Activated naive CD8-positive, alpha-beta T cell treated with anti-CD3 and anti-CD28 coated beads for 36 hours (primary cell): Measurements from ENCODE around the gene ATXN2. TPM values are rescaled to one million over a fixed set of nuclear protein-coding genes. Genes with fewer than 3 reads are reported as not detected.
"Not testable (repeated sequence)": the region's sequence is repeated elsewhere in the genome, so short reads cannot be mapped to it uniquely, and the experiment has no call there.

Experiments
- DNase-seq: peaks from one replicate; pipeline ENCODE4 v3.0.0; 2021
- H3K27ac Mint-ChIP-seq: one replicate; pipeline ENCODE4 v1.8.0; 2022; ENCODE audit warnings: mild to moderate bottlenecking, moderate library complexity, mixed read lengths
- H3K27me3 Mint-ChIP-seq: one replicate; pipeline ENCODE4 v1.8.0; 2022; ENCODE audit warnings: mild to moderate bottlenecking, mixed read lengths
- H3K36me3 Mint-ChIP-seq: one replicate; pipeline ENCODE4 v1.8.0; 2021; ENCODE audit warnings: mild to moderate bottlenecking, mixed read lengths
- H3K4me1 Mint-ChIP-seq: one replicate; pipeline ENCODE4 v1.8.0; 2021; ENCODE audit warnings: mixed read lengths
- H3K4me3 Mint-ChIP-seq: one replicate; pipeline ENCODE4 v1.8.0; 2022; ENCODE audit warnings: mild to moderate bottlenecking, moderate library complexity, mixed read lengths
- H3K9me3 Mint-ChIP-seq: one replicate; pipeline ENCODE4 v1.8.0; 2022; ENCODE audit warnings: mixed read lengths
- total RNA-seq, 2 experiments: library from RNA; stranded (reverse); gene quantifications; one replicate each; pipeline ENCODE4 v1.2.3, GENCODE V29; 2021

ATXN2 gene
- total RNA-seq, 2 experiments from 2014 or later = 24.8 to 30.8 TPM

DNA sequence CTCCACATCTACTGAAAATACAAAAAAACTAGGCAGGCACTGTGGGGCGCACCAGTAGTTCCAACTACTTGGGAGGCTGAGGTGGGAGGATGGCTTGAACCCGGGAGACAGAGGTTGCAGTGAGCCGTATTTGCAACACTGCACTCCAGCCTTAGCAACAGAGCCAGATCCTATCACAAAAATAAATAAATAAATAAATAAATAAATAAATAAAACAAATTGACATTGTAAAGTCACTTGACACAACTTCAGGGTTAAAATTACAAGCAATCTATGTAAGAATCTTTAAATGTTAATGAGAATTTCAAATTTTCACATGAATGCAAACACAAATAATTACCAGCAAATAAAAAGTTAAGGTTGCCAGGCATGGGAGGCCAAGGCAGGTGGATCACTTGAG is 11.1 kb downstream of the ATXN2 start:
- peaks cover 9% of the 10 kb centered on the region for H3K4me1 Mint-ChIP-seq

GRCh38 chr12:111586986-111587385 is 12.1 kb downstream of the ATXN2 start:
- H3K27ac Mint-ChIP-seq = no peak overlapping the region

More for the DNA sequence above, 11.1 kb downstream of the ATXN2 start:
- DNase-seq = no peak
- Mint-ChIP-seq H3K27me3 (no peaks in the 10 kb centered on the region), H3K27ac (no peak overlapping the region), H3K4me3 (no peak overlapping the region), H3K36me3 (peaks cover 3% of the 10 kb centered on the region), H3K9me3 (no peaks in the 10 kb centered on the region)

DNA sequence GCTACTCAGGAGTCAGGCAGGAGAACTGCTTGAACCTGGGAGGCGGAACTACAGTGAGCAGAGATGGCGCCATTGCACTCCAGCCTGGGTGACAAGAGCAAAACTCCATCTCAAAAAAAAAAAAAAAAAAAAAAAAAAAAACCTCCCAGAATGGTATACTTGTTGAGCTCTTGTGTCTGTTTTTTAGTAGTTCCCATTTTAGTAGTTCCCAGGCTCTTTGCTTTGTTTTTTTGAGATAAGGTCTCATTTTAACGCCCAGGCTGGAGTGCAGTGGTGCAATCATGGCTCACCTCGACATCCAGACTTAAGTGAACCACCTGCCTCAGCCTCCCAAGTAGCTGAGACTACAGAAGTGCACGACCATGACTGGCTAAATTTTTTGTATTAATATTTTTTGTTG is 13.4 kb downstream of the ATXN2 start:
- Mint-ChIP-seq H3K4me3 (no peak overlapping the region), H3K36me3 (peaks cover 8% of the 10 kb centered on the region), H3K4me1 (peaks cover 5% of the 10 kb centered on the region), H3K9me3 (no peaks in the 10 kb centered on the region), H3K27ac (no peak overlapping the region), H3K27me3 (no peaks in the 10 kb centered on the region)
- DNase-seq = no peak

More at GRCh38 chr12:111586986-111587385, 12.1 kb downstream of the ATXN2 start:
- Mint-ChIP-seq H3K27me3 (no peaks in the 10 kb centered on the region), H3K4me3 (no peak overlapping the region), H3K9me3 (no peaks in the 10 kb centered on the region), H3K4me1 (peaks cover 7% of the 10 kb centered on the region), H3K36me3 (peaks cover 5% of the 10 kb centered on the region)
- no peak for DNase-seq

DNA sequence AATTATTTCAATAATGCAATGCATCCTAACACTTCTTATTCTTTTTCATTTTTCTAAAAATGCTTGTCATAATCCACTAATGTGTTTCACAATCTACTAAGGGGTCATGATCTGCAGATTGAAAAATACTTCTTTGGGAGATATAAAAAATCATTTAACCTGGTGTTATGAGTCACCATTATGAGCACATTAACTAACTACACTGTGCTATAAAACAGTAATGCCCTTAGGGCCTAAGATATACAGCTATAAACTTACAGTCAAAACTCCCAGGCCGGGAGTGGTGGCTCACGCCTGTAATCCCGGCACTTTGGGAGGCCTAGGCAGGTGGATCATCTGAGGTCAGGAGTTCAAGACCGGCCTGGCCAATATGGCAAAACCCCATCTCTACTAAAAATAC is 14.2 kb downstream of the ATXN2 start:
- H3K27ac Mint-ChIP-seq = no peak overlapping the region

DNA sequence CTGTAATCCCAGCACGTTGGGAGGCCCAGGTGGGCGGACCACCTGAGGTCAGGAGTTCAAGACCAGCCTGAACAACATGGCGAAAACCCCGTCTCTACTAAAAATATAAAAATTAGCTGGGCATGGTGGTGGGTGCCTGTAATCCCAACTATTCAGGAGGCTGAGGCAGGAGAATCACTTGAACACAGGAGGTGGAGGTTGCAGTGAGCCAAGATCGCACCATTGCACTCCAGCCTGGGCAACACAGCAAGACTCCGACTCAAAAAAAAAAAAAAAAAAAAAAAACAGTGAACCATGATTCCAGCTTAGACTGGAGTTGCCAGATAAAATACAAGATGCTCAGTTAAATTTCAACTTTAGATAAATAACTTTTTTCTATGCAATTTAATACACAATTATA is 15.6 kb downstream of the ATXN2 start:
- not testable (repeated sequence) for H3K9me3 Mint-ChIP-seq, DNase-seq, H3K4me1 Mint-ChIP-seq, H3K27ac Mint-ChIP-seq, H3K4me3 Mint-ChIP-seq, H3K27me3 Mint-ChIP-seq
- H3K36me3 Mint-ChIP-seq = peaks cover 11% of the 10 kb centered on the region

More for the DNA sequence above, 14.2 kb downstream of the ATXN2 start:
- Mint-ChIP-seq H3K27me3 (no peaks in the 10 kb centered on the region), H3K9me3 (no peaks in the 10 kb centered on the region), H3K36me3 (peaks cover 12% of the 10 kb centered on the region), H3K4me3 (no peak overlapping the region), H3K4me1 (peaks cover 5% of the 10 kb centered on the region)
- no peak for DNase-seq

GRCh38 chr12:111582133-111582747 is 16.9 kb downstream of the ATXN2 start:
- Mint-ChIP-seq H3K27ac (no peak overlapping the region), H3K27me3 (no peaks in the 10 kb centered on the region), H3K4me3 (no peak overlapping the region), H3K9me3 (no peaks in the 10 kb centered on the region), H3K36me3 (peaks cover 15% of the 10 kb centered on the region), H3K4me1 (peaks cover 10% of the 10 kb centered on the region)
- DNase-seq = no peak

- Mint-ChIP-seq H3K9me3 (no peaks in the 10 kb centered on the region), H3K4me3 (no peak overlapping the region), H3K27ac (no peak overlapping the region), H3K36me3 (peaks cover 15% of the 10 kb centered on the region), H3K4me1 (peaks cover 10% of the 10 kb centered on the region), H3K27me3 (no peaks in the 10 kb centered on the region)
- DNase-seq = no peak
These were observed 17.5 kb downstream of the ATXN2 start for GRCh38 chr12:111581434-111582132.

- Mint-ChIP-seq H3K27ac (no peak overlapping the region), H3K27me3 (no peaks in the 10 kb centered on the region), H3K4me3 (no peak overlapping the region), H3K36me3 (peaks cover 14% of the 10 kb centered on the region), H3K4me1 (peaks cover 10% of the 10 kb centered on the region), H3K9me3 (no peaks in the 10 kb centered on the region)
- no peak for DNase-seq
These were observed 18.4 kb downstream of the ATXN2 start for GRCh38 chr12:111580737-111581136.

- peaks cover 10% of the 10 kb centered on the region for H3K4me1 Mint-ChIP-seq
- no peaks in the 10 kb centered on the region for H3K9me3 Mint-ChIP-seq
- DNase-seq = no peak
- no peak overlapping the region for H3K27ac Mint-ChIP-seq
- peaks cover 13% of the 10 kb centered on the region for H3K36me3 Mint-ChIP-seq
- no peak overlapping the region for H3K4me3 Mint-ChIP-seq
- no peaks in the 10 kb centered on the region for H3K27me3 Mint-ChIP-seq
These were observed 19.0 kb downstream of the ATXN2 start for GRCh38 chr12:111580119-111580425.

GRCh38 chr12:111578971-111579340 is 20.2 kb downstream of the ATXN2 start:
- Mint-ChIP-seq H3K27ac (no peak overlapping the region), H3K9me3 (no peaks in the 10 kb centered on the region), H3K36me3 (peaks cover 13% of the 10 kb centered on the region), H3K4me1 (peaks cover 7% of the 10 kb centered on the region), H3K4me3 (no peak overlapping the region), H3K27me3 (no peaks in the 10 kb centered on the region)
- DNase-seq = no peak

DNA sequence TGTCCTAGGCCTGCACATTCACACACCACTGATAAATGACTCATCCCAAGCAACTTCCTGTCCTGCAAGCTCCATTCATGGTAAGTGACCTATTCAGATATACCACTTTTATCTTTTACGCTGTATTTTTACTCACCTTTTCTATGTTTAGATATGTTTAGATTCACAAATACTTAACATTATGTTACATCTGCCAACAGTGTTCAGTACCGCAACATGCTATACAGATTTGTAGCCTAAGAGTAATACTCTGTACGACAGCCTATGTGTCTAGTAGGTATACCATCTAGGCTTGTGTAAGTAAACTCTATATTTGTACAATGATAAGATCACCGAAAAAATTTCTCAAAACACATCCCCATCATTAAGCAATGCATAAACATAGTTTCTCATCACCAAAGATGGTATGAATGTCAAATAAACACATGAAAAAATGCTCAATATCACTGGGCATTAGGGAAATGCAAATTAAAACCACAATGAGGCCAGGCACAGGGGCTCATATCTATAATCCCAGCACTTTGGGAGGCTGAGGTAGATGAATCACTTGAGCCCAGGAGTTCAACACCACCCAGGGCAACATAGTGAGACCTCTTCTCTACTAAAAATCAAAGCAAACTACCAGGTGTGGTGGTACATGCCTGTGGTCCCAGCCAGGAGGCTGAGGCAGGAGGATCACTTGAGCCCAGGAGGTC is 20.7 kb downstream of the ATXN2 start:
- H3K4me3 Mint-ChIP-seq = no peak overlapping the region
- no peak overlapping the region for H3K27ac Mint-ChIP-seq
- H3K4me1 Mint-ChIP-seq = peaks cover 7% of the 10 kb centered on the region

GRCh38 chr12:111574797-111575443 is 24.2 kb downstream of the ATXN2 start:
- Mint-ChIP-seq H3K9me3 (no peaks in the 10 kb centered on the region), H3K27me3 (no peaks in the 10 kb centered on the region), H3K27ac (no peak overlapping the region), H3K4me1 (peaks cover 12% of the 10 kb centered on the region), H3K4me3 (no peak overlapping the region), H3K36me3 (peaks cover 4% of the 10 kb centered on the region)
- DNase-seq = no peak

More for the DNA sequence above, 20.7 kb downstream of the ATXN2 start:
- Mint-ChIP-seq H3K36me3 (peaks cover 13% of the 10 kb centered on the region), H3K27me3 (no peaks in the 10 kb centered on the region), H3K9me3 (no peaks in the 10 kb centered on the region)
- DNase-seq = no peak

DNA sequence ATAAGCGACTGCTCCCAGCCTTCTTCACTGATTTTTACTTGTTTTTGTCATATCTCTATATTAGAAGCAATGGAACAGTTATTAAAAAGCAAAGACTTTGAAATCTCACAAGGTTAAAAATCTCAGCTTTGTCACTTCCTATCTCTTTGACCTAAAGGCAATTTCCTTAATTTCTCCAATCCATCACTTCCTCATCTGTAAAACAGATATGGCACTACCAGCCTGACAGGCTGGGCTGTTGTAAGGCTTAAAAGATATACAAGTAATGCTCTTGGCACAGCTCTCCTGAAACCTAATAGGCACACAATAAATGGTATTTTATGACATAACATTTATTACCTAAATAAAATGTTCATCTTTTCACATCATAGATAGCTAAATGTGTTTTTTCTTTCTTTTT is 25.6 kb downstream of the ATXN2 start:
- Mint-ChIP-seq H3K27me3 (no peaks in the 10 kb centered on the region), H3K9me3 (no peaks in the 10 kb centered on the region), H3K27ac (no peak overlapping the region), H3K36me3 (peaks cover 7% of the 10 kb centered on the region), H3K4me1 (peaks cover 20% of the 10 kb centered on the region), H3K4me3 (no peak overlapping the region)
- no peak for DNase-seq

- Mint-ChIP-seq H3K27ac (no peak overlapping the region), H3K27me3 (no peaks in the 10 kb centered on the region), H3K36me3 (peaks cover 4% of the 10 kb centered on the region), H3K9me3 (no peaks in the 10 kb centered on the region), H3K4me1 (peaks cover 15% of the 10 kb centered on the region), H3K4me3 (no peak overlapping the region)
- no peak for DNase-seq
These were observed 28.8 kb downstream of the ATXN2 start for GRCh38 chr12:111570084-111570961.
